ENCODE results near the gene DOP1B. TPM values are rescaled to one million over a fixed set of nuclear protein-coding genes. Genes with fewer than 3 reads are reported as not detected.
"Not testable (repeated sequence)": the region's sequence is repeated elsewhere in the genome, so short reads cannot be mapped to it uniquely, and the experiment has no call there.

DOP1B gene
- total and polyA plus RNA-seq, 2 of the 4 experiments (the other 2 are of a cell fraction) = 8.8 to 13.0 TPM

DNA sequence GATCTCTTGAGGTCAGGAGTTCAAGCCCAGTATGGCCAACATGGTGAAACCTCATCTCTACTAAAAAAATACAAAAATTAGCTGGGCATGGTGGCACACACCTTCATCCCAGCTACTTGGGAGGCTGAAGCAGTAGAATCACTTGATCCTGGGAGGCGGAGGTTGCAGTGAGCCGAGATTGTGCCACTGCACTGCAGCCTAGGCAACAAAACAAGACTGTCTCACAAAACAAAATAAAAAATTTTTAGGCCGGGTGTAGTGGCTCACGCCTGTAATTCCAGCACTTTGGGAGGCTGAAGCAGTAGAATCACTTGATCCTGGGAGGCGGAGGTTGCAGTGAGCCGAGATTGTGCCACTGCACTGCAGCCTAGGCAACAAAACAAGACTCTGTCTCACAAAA lies 12.4 kb upstream of the DOP1B start:
- H3K36me3 ChIP-seq (ENCODE audit: control insufficient read depth, insufficient read depth, low read length); ATAC-seq (ENCODE audit: low read depth); BruUV-seq (replicated peaks); H2BK15ac ChIP-seq (ENCODE audit: low read depth, low read length); H2AK9ac ChIP-seq (replicated peaks; ENCODE audit: low read depth, low read length, poor library complexity); in situ Hi-C loops (cut with MboI; ENCODE audit: low sequenced_read_pairs); H3K4me3 ChIP-seq (ENCODE audit: insufficient read depth, low read depth, low read length); H3K79me1 ChIP-seq (ENCODE audit: low read depth in 1 of 2, low read length in 2 of 2); H4K8ac ChIP-seq (ENCODE audit: low read depth in 2 of 2, low read length in 2 of 2); DNase-seq; H4K91ac ChIP-seq (ENCODE audit: insufficient read depth, low read depth, low read length); H3K9me3 ChIP-seq (ENCODE audit: control insufficient read depth, insufficient read depth, low read length); H4K20me1 ChIP-seq (ENCODE audit: insufficient read depth, low read length); H2AK5ac ChIP-seq (ENCODE audit: low read depth, low read length); H4K5ac ChIP-seq (ENCODE audit: low read depth, low read length); H3K4me1 ChIP-seq (ENCODE audit: control insufficient read depth, insufficient read depth, low read length); H2AFZ ChIP-seq (replicated peaks; ENCODE audit: low read length, poor library complexity); H3K27ac ChIP-seq (ENCODE audit: insufficient read depth, low read length); POLR2A ChIA-PET (ENCODE audit: unreplicated experiment); H2BK20ac ChIP-seq (ENCODE audit: low read depth, low read length); H3K14ac ChIP-seq (replicated peaks; ENCODE audit: low read depth, low read length); H2BK5ac ChIP-seq (ENCODE audit: low read depth, low read length, poor library complexity, severe bottlenecking); H3K4me2 ChIP-seq (ENCODE audit: low read depth, low read length); H3K56ac ChIP-seq (ENCODE audit: extremely low read depth, insufficient read depth, low read length); H3K18ac ChIP-seq (ENCODE audit: low read depth, low read length); H3K9ac ChIP-seq (ENCODE audit: low read depth, low read length); H3K9me1 ChIP-seq (ENCODE audit: insufficient read depth, low read length); CTCF ChIA-PET; H3K27me3 ChIP-seq (ENCODE audit: control insufficient read depth, insufficient read depth, low read length); intact Hi-C loops (cut with micrococcal nuclease); H2BK120ac ChIP-seq (ENCODE audit: low read depth, low read length); H3K4ac ChIP-seq (ENCODE audit: low read depth, low read length); dilution Hi-C loops (cut with HindIII; ENCODE audit: low sequenced_read_pairs, unreplicated experiment); H3K23ac ChIP-seq (ENCODE audit: low read depth, low read length): not testable (repeated sequence)
- WGBS, 2 experiments (ENCODE audit: extremely low coverage in 2 of 2, insufficient read length in 1 of 2) = no CpG with 5 or more reads among the region's 6 CpGs

Data from IMR-90 (cell line).